GM18511 (cell line): ENCODE results near the gene ALX1.

ENCODE experiments used
- ATAC-seq: cut with Tn5 transposase; IDR thresholded peaks from one replicate; pipeline ENCODE4 v1.9.1; 2021; ENCODE audit warnings: mild to moderate bottlenecking, moderate library complexity; ENCODE audit not compliant: unreplicated experiment

ALX1 gene

DNA sequence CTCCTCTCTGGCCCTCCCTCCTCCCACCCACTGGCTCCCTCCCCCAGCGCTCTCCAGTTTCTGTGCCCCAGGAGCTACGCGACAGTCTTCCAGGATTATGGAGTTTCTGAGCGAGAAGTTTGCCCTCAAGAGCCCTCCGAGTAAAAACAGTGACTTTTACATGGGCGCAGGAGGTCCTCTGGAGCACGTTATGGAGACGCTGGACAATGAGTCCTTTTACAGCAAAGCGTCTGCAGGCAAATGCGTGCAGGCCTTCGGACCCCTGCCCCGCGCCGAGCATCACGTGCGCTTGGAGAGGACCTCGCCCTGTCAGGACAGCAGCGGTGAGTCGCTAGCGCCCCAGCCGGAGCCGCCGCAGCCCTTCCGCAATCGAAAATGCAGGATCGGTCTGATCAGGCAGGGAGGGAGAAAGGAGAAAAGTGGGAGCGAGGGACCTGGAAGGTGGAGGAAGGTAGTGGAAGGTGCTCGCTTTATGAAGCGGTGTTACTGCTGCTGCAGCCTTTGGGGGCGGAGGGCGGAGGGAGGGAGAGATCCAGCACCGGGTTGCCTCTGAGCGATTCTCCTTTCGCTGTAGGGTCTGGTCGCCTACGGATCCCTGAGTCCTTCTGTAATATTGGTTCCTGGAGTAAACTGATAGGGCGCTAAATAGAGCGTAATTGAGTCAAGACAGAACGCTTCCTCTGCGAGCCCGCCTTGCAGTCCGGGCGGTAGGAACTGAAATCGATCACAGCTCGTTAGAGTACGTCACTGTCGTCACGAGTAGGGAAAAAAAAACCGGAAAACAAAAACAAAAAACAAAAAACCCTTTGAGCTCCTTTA lies at the start of gene ALX1:
Gene ALX1, plus strand, starts transcription at position 56 of the 819 bp plus-strand sequence. Its CDS starts 42 bp downstream, at position 98.
- peak; percentile 41 for ATAC-seq

DNA sequence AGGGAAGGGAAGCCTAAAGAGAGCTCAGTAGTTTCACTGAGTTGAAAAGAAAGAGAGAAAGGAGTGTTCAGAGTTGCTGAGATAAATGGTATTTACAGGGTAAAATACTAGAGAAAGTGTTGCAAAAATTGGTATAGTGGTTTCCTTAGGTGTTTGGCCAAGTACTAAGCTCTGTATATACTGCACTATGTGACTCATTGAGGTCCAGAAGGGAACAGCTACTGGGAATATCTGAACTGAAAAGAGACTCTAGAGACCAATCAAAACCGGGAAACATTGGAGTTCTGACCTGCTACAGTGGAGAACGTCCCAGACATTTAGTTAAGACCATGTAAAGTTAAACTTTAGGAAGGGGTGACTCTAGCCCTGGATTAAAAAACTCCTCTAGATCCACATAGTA lies 42.7 kb upstream of the ALX1 start:
- ATAC-seq, result no peak

DNA sequence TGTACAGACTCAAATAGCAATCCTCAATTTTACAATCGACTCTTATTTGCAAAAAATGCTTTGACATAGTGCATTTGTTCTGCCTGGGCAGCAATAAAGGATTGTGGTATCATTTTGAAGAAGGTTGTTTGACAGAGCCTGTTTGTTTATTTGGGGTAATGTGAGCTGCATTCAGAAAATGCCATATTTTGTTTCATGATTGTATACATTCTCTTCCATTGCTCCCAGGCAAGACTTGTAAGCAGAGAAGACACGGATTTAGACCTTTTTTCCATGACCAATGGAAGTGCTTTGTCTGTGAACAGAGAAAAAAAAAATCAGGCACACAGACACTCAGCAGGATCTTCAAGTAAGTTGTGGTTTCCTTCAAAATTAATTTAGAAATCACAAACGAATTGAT lies 35.5 kb upstream of the ALX1 start:
- ATAC-seq, result no peak

DNA sequence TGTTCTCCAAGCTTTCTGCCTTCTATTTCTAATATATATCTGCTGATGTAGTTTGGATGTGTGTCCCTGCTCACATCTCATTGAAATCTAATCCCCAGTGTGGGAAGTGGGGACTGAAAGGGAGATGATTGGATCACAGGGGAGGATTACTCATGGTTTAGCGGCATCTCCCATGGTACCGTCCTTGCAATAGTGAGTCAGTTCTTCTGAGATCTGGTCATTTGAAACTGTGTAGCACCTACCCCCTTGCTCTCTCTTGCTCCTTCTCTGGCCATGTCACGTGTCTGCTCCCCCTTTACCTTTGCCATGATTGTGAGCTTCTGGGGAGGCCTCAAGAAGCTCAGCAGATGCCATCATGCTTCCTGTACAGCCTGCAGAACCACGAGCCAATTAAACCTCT lies 26.2 kb upstream of the ALX1 start:
- ATAC-seq, result no peak

DNA sequence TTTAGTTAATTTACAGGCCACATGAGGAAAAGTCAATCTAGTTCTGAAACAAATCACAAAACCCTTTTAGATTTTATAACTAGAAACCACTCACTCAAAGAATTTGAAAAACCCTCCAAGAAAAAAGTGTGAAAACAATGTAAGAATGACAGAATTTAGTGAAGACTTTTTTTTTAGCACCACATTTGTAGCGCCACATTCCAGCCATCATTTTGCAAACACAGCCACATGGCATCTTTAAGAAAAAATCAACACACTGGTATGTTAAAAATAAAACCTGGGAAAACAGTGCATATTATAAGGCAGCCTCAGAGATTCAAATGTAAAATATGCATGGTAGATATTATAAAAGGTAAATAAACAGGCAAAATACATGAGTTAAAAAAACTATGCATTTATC lies 22.3 kb upstream of the ALX1 start:
- no peak for ATAC-seq

DNA sequence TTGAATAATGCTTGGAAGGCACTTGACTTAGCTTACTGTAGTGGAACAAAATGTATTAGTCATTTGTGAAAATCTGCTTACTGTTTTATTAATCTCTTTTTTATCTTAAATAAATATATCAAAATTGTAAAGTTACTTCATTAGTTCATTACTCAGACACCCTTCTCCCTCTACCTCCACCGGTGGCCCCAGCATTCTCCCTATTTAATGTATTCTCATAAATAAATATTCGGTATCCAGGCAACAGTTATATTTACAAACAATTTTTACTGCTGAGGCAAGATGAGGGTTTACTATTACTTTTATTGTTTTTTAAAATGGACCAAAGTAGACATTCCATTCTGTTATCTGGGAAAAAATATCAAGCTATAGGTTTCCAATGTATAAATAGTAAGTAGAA lies 19.6 kb upstream of the ALX1 start:
- no peak for ATAC-seq

DNA sequence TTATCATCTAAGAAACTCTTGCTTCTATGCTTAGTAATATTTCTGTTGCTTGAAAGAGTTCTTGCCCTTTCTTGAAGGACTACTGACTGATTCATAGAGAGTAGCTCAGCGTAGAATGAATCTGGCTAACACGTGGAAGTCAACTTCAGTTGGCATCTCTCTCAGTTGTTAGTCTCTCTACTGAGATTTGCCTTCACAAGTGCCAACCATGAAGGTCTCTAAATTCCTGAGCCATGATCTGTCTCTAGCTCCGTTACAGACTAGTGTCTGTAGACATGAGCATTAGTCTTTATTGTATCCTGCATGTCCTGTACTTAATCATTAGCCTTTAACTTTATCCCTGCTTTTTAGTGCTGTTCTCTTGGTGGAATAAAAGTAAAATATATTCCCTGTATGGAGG lies 19.1 kb upstream of the ALX1 start:
- no peak for ATAC-seq

DNA sequence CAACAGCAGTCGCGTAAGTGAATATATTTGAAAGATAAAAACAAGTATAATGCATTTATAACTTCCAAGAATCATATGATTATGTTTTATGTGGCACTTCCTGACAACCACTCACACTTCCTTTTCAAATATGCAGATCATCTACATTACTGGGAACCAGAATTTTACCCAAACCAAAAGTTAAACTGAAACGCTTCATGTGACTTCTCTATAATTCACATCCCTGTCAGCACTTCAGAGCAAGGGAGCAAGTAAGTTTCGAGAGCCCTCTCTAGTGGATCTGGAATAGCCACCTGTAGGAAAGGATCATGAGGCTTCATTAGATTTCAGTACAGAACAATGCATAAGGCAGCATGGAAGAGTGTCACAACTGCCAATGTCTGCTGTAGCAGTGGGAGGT lies 13.7 kb upstream of the ALX1 start:
- no peak for ATAC-seq

DNA sequence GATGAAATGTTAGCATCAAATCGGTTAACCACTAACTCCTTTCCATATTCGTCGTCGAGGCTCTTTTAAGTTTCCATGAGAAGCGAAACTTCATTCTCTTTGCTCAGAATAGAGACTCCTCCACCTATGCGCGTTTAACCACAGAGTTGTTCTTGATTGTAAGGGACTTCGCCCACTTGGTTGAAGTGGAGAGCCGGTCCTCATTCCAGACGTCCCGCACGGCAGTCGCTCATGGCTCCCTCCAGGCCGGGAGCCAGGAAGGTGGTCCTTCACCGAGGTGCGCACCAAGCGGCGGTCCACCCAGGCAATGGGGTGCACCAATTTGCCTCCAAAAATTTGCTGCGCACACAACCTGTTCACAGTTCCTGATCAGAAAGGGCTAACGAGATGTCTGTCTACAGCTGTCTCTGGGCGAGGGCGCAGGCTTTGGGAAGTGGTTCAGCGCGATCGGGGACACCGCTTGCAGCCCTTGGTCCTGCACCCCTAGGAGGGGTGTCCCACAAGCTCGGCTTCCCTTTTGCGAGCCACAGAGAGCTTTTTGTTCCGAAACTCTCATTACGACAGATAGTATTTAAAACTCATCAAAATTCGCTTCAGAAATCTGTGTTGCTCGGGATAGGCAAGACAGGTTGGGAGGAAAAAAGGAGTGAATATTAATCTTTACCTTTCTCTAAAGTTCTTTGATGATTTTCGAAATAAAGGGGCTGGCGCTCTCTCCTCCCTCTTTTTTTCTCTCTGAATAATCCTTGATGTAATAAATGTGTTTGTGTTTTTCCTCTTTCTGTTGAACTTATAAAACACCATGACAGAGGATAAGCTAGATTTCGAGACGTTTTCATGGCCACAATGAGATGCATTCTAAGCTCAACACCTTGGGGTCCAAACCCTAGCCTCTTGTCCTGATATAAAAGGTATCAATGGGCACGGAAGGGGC lies 6.4 kb upstream of the ALX1 start:
- ATAC-seq, result peak; percentile 75

DNA sequence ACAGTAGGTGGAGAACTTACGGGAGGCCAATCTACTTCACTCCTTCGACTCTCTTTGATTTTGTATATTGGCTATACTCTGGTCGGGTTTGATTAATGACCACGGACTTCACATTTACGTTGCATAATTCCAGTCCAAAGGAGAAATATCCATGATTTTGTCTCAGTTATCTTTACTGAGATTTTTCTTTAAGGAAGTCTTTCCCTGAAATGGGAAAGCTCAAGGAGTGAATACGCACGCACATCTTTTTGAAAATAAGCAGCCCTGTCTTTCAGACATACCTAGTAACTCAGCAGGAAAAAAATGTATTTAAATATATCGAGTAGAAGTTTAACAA lies 5.7 kb upstream of the ALX1 start:
- no peak for ATAC-seq

DNA sequence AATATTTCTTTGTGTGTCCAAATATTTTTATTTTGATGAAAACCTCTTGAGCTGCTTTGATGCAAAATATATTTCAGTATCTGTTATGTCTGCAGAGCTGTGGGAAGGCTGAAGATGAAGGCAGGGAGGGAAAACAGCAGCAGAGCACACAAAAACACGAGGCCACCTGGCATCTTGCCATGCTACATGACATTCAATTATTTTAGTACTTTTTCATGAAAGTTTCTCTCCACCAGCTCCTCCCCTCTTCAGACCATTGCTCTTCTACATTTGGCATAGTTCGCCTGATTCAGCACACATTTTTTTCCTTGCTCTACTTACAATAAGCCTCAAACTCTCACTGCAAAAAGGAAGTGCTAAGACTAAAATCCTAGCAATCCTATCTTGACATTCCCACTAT lies 4.6 kb upstream of the ALX1 start:
- no peak for ATAC-seq

DNA sequence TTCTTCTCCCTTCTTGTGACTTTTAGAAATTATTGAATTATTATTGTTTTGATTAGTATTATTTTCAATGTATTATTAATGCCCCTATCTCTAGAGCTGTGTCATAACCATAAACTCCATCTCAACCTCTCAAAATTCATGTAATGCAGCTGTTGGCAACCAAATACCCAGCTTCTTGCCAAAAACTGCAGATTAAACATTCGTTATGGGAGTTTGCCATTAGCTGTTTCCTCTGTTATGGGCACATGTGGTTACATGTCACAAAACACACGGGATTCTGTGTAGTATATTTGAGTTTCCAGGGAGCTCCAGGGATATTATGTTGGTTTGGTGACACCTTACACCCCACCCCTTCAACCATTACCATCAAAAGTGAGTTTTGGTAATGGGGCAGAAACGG lies 2.8 kb upstream of the ALX1 start:
- no peak for ATAC-seq

DNA sequence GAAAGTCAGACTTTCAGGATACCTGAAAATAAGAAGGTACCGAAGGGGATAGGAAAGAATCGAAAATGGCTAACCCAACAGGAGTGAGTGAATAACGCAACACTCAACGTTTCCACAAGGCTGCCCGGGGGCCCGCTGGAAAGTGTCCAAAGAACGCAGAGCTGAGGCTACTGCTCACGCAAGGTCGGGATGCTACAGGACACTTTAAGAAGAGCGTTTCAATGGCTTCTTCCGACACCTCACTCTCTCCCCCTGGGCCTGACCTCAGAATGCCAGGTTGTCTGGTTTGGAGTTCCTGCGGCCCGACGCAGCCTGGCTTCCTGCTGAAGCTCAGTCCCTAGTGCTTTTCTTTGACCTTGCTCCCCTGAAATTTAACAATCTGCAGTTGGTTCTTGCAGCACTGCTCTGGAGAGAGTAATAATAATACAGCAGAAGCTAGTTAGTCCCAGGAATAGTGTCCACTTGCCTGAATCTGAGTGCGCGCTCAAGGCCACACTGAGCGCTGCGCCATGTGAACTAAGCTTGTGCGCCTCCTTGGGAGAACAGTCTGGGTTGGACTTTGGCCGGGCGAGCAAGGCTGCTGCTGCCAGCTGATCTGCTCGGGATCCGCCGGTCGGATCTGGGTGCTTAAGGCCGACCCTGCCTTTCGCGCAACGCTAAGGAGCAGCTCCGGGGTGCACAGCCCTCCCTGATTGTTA lies 2.0 kb upstream of the ALX1 start:
- ATAC-seq, result no peak

DNA sequence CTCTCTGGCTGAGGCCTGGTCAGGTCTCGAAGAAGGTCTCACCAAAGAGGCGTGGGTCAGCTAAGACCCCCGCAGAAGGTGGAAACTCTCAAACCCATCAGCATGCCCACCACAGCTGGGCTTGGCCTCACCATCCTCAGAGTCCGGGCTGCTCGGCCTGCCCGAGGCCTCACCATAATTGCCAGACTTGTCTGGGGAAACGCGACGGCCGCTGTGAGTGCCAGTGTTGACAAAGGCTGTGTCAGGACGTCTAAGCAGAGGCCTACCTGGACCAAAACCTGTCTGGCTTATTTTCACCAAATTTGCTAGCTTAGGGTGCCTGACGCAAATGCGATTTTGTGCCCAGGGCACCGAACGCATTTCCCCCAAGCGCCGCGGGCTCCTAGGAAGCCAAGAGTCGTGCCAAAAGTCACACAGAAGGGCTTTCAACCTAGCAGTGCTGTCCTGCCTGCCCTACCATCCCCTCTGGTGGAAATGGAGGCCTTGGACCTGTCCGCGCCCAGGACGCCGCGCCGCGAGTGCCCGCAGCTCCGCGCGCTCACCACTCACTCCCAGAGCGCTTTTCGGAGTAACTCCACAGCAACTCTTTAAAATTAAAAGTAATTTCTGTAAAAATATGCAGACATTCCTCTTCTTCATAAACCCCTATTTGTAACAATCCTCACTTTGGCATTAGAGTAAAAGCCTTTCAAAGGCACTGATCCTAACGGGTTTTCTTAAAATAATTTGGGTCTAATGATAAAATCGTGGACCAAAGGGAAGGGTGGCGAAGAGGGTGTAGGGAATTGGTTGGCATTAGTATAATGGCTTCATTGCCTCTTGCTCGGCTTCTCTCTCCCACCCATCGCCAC lies 1.2 kb upstream of the ALX1 start:
- ATAC-seq, result no peak

DNA sequence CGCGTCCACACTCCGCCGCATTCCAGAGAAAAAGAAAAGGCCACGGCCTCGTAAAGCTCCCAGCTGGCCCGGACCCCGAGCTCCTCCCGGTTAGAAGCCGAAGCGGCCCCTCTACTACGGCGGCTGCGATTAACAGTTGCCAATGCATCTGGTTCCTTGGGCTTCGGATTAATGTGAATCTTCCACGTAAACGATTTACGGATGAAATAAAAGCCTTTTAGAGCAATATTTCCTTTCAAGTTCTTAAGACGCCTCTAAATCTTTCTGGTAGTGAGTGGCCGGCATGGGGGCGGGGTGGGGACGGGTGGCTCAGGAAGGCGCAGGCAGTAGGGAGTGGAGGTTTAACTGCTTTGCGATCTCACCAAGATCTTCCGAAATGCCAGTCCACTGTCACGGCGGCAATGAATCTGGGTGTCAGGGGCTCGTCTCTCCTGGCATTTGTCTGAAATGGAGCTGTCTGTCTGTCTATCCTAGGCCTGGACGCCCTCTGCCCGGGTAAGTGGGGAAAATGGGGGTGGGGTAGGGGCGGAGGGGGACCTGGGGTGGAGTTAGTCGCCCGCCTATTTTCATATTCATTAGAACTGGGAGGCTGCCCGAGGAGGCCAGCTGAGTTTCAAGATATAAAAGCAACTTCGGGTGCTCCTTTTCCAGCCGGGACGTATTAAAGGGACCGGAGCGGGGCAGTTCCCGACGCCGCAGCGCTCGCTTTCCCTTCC lies 413 bp upstream of the ALX1 start:
- peak; percentile 19 for ATAC-seq

DNA sequence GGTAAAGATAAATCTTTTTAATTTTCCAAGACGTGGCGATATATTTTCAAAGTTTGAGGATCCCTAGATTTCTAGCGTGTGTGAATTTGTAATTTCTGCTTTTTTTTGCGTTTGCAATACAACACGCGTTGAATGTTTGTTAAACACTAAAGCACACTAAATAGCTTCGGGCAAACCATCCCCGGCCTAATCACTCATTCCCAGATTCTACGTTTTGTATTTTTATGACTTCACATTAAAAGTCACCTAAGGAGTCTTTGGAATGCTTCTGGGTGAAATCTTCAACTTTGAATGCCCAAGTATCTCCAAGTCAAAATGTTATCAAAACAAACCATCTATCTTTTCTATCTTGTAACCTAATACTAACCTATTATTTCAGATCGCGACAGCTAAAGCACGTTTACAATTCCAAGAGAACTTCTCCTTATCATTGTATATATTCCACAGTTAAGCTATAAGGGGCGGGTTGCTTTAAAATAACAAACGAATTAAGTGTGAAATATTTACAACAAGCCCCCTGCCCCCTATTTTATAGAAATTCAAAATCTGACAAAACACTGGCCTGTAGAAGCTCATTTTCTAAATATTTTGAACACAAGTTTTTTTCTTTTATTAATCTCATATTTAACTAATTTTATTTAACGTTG lies 1.1 kb downstream of the ALX1 start:
- ATAC-seq, result no peak

DNA sequence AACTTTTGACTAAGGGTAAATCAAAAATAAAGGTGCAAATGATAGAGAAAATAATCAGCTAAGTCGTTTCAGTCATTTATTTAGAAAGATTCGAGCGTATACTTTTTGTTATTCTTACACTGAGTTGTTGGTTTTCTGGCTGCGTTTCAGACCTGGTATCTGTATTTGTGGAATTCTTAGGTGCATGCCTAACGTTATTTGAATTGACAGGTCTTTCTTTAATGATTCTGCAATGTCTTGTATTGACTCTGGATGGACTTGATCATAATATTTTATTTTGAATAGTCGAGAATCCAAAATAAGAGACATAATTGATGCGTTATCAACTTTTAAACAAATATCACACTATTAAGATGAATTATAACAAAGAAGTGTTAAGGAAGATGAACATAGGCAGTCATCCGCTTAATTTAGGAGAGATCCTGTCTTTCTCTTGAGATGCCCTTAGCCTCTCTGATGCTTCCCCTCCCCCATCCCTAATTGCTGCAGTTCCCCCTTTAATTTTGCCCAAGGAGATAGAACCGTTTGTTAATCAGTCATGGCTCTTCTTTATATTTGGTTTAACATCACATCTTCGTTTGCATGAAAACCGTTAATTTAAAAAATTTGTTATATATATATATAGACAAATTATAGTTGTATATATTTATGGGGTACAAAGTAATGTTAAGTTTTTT lies 1.8 kb downstream of the ALX1 start:
- ATAC-seq, result no peak

DNA sequence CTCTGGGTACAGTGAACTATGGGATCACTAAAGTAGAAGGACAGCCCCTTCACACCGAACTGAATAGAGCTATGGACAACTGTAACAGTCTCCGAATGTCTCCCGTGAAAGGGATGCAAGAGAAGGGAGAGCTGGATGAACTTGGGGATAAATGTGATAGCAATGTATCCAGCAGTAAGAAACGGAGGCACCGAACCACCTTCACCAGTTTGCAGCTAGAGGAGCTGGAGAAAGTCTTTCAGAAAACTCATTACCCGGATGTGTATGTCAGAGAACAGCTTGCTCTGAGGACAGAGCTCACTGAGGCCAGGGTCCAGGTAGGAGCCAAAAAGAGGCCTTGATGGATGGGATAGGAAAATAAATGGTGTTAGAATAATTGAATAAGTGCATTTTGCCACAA lies 3.5 kb downstream of the ALX1 start:
- ATAC-seq, result no peak

DNA sequence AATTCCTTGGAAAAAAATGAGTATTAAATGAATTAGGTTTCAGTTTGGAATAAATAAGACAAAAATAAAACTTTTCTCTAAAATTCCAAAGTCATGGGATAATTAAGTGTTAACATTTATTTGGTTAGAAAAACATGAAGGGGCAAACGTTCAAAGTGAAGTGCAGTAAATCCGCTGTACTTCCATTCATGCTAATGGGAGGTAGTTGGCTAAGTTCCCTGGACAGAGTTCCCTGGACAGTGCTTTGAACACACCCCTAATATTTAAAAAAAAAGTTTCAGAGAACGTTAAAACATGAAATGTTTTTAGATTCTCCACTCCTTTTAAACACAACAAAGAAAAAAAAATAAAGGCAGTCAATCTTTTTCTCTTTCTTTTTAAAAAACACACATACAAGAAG lies 16.3 kb downstream of the ALX1 start:
- ATAC-seq, result no peak
